ENCODE data around the gene DCAF7. TPM values are rescaled to one million over a fixed set of nuclear protein-coding genes. Genes with fewer than 3 reads are reported as not detected.

The DCAF7 gene
- total and polyA plus RNA-seq, 2 of the 4 experiments (the other 2 are of a cell fraction) = 40.9 to 52.8 TPM

GRCh38 chr17:63519972-63520882, 30.1 kb upstream of the DCAF7 start:
- H2AFZ ChIP-seq (replicated peaks; ENCODE audit: low read length, poor library complexity) = no peak overlapping the region
- H3K27ac ChIP-seq (ENCODE audit: insufficient read depth, low read length) = no peak overlapping the region
- H3K36me3 ChIP-seq (ENCODE audit: control insufficient read depth, insufficient read depth, low read length) = no peaks in the 10 kb centered on the region
- in situ Hi-C loops (cut with MboI; ENCODE audit: low sequenced_read_pairs) = no loop called here
- H2AK5ac ChIP-seq (ENCODE audit: low read depth, low read length) = no peak overlapping the region
- H3K4me2 ChIP-seq (ENCODE audit: low read depth, low read length) = no peak overlapping the region
- H2BK20ac ChIP-seq (ENCODE audit: low read depth, low read length) = no peak overlapping the region
- ATAC-seq (ENCODE audit: low read depth) = no peak
- no peak overlapping the region for H3K4me3 ChIP-seq (ENCODE audit: insufficient read depth, low read depth, low read length)
- no peak overlapping the region for H3K4ac ChIP-seq (ENCODE audit: low read depth, low read length)
- no peak overlapping the region for H2AK9ac ChIP-seq (replicated peaks; ENCODE audit: low read depth, low read length, poor library complexity)
- no peak overlapping the region for H4K5ac ChIP-seq (ENCODE audit: low read depth, low read length)
- BruUV-seq (replicated peaks) = no TSS peak
- H4K91ac ChIP-seq (ENCODE audit: insufficient read depth, low read depth, low read length) = no peak overlapping the region
- no peak overlapping the region for H3K56ac ChIP-seq (ENCODE audit: extremely low read depth, insufficient read depth, low read length)
- no peaks in the 10 kb centered on the region for H3K79me1 ChIP-seq (ENCODE audit: low read depth in 1 of 2, low read length in 2 of 2)
- peaks cover 5% of the 10 kb centered on the region for H3K4me1 ChIP-seq (ENCODE audit: control insufficient read depth, insufficient read depth, low read length)
- WGBS, 2 experiments (ENCODE audit: extremely low coverage in 2 of 2, insufficient read length in 1 of 2) = 100% methylated on average over 1 of the region's 5 CpGs; no CpG with 5 or more reads in 1 of the 2 experiments
- H3K9me1 ChIP-seq (ENCODE audit: insufficient read depth, low read length) = peaks cover 4% of the 10 kb centered on the region; the same call in 1 of the 2 replicates
- H4K20me1 ChIP-seq (ENCODE audit: insufficient read depth, low read length) = peaks cover 5% of the 10 kb centered on the region; the same call in 1 of the 2 replicates
- H3K9ac ChIP-seq (ENCODE audit: low read depth, low read length) = no peak overlapping the region
- no peak overlapping the region for H3K23ac ChIP-seq (ENCODE audit: low read depth, low read length)
- intact Hi-C loops (cut with micrococcal nuclease) = no loop called here
- no peak overlapping the region for H4K8ac ChIP-seq (ENCODE audit: low read depth in 2 of 2, low read length in 2 of 2)
- no peak overlapping the region for H2BK15ac ChIP-seq (ENCODE audit: low read depth, low read length)
- H3K14ac ChIP-seq (replicated peaks; ENCODE audit: low read depth, low read length) = no peak overlapping the region
- H2BK120ac ChIP-seq (ENCODE audit: low read depth, low read length) = no peak overlapping the region
- peaks cover 25% of the 10 kb centered on the region for H3K27me3 ChIP-seq (ENCODE audit: control insufficient read depth, insufficient read depth, low read length)
- POLR2A ChIA-PET (ENCODE audit: unreplicated experiment) = no interaction called here
- no peaks in the 10 kb centered on the region for H3K9me3 ChIP-seq (ENCODE audit: control insufficient read depth, insufficient read depth, low read length)
- dilution Hi-C loops (cut with HindIII; ENCODE audit: low sequenced_read_pairs, unreplicated experiment) = no loop called here
- H2BK5ac ChIP-seq (ENCODE audit: low read depth, low read length, poor library complexity, severe bottlenecking) = no peak overlapping the region
- CTCF ChIA-PET = no interaction called here
- TF ChIP-seq NFE2L2 (IDR thresholded peaks at IDR 0.05; ENCODE audit: low read depth, low read length) (no peak), BHLHE40 (IDR thresholded peaks at IDR 0.05; ENCODE audit: low read depth, low read length) (no peak), ELK1 (IDR thresholded peaks at IDR 0.05; ENCODE audit: borderline replicate concordance, low read depth, low read length) (no peak), MAZ (IDR thresholded peaks at IDR 0.05; ENCODE audit: borderline replicate concordance, low read depth, low read length) (no peak), RAD21 (IDR thresholded peaks at IDR 0.05; ENCODE audit: low read length) (no peak), MAFK (IDR thresholded peaks at IDR 0.05; ENCODE audit: low read depth, low read length) (no peak), CTCF (conservative IDR thresholded peaks at IDR 0.05; ENCODE audit: low read depth, low read length) (no peak), CHD1 (IDR thresholded peaks at IDR 0.05; ENCODE audit: low read depth, low read length) (no peak), FOS (IDR thresholded peaks at IDR 0.05; ENCODE audit: low read depth, low read length) (no peak), POLR2A (IDR thresholded peaks at IDR 0.05; ENCODE audit: low read depth, low read length) (no peak), RFX5 (IDR thresholded peaks at IDR 0.05; ENCODE audit: low read depth, low read length) (no peak), USF2 (IDR thresholded peaks at IDR 0.05; ENCODE audit: low read depth, low read length) (no peak), MXI1 (IDR thresholded peaks at IDR 0.05; ENCODE audit: borderline replicate concordance, low read depth, low read length) (no peak)
- DNase-seq = no peak
- H3K18ac ChIP-seq (ENCODE audit: low read depth, low read length) = no peak overlapping the region

All from IMR-90 (cell line).